Measurements from ENCODE around the gene RASL11A. TPM values are rescaled to one million over a fixed set of nuclear protein-coding genes. Genes with fewer than 3 reads are reported as not detected.

The RASL11A gene
- total and polyA plus RNA-seq, 12 donors, result 1.8 to 68.7 (median 4.9) TPM

DNA sequence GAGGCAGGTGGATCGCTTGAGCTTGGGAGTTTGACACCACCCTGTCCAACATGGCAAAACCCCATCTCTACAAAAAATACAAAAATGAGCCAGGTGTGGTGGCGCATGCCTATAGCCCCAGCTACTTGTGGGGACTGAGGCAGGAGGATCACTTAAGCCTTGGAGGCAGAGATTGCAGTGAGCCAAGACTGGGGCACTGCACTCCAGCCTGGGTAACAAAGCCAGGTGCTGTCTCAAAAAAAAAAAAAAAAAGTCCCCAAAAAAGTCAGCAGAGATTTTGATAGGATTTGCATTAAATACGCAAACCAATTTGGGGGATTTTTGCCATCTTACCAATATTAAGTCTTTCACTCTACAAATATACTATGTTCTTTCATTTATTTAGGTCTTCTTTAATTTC is 41.0 kb upstream of the RASL11A start:
- Histone ChIP-seq H3K4me1 (peaks cover 0 to 5% (median 0%) of the 10 kb centered on the region in 9 donors), H3K9me3 (peaks cover 0 to 26% (median 0%) of the 10 kb centered on the region in 11 donors), H3K4me3 (no peak overlapping the region), H3K36me3 (no peaks in the 10 kb centered on the region), H3K27me3 (no peaks in the 10 kb centered on the region), H3K27ac (no peak overlapping the region)
- no peak for DNase-seq
- TF ChIP-seq, protein P1, sequence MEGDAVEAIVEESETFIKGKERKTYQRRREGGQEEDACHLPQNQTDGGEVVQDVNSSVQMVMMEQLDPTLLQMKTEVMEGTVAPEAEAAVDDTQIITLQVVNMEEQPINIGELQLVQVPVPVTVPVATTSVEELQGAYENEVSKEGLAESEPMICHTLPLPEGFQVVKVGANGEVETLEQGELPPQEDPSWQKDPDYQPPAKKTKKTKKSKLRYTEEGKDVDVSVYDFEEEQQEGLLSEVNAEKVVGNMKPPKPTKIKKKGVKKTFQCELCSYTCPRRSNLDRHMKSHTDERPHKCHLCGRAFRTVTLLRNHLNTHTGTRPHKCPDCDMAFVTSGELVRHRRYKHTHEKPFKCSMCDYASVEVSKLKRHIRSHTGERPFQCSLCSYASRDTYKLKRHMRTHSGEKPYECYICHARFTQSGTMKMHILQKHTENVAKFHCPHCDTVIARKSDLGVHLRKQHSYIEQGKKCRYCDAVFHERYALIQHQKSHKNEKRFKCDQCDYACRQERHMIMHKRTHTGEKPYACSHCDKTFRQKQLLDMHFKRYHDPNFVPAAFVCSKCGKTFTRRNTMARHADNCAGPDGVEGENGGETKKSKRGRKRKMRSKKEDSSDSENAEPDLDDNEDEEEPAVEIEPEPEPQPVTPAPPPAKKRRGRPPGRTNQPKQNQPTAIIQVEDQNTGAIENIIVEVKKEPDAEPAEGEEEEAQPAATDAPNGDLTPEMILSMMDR (IDR thresholded peaks at IDR 0.05), result no peak
- ATAC-seq, result no peak
- WGBS, 2 donors, result 95 to 96% methylated on average over 3 of the region's 3 CpGs
- intact Hi-C loops (cut with DNase I), result no loop called here

DNA sequence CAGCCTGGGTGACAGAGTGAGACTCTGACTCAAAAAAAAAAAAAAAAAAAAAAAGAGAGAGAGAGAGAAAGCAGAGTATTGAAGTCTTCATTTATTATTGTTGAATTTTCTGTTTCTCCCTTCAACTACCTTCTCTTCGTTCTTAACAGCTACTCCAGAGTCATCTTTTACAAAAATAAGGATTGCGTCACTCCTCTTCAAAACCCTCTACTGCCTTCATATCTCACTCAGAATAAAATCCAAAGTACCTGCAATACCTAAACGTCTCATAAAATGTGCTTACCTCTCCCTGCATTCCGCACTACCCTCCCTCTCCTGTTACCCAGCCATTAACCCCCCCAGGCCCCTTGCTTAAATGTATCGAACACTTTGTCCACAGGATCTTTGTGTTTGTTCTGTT is 36.7 kb upstream of the RASL11A start:
- no peaks in the 10 kb centered on the region for H3K36me3 ChIP-seq
- no peak overlapping the region for H3K27ac ChIP-seq
- peaks cover 0 to 15% (median 0%) of the 10 kb centered on the region in 11 donors for H3K9me3 ChIP-seq
- H3K27me3 ChIP-seq, result no peaks in the 10 kb centered on the region
- no peak for ATAC-seq
- no peak for DNase-seq
- H3K4me3 ChIP-seq, result no peak overlapping the region
- intact Hi-C loops (cut with DNase I), result no loop called here
- H3K4me1 ChIP-seq, result no peaks in the 10 kb centered on the region
- WGBS, 2 donors, result 87 to 91% methylated on average over 5 of the region's 5 CpGs
- TF ChIP-seq, protein P1 (IDR thresholded peaks at IDR 0.05), result no peak

GRCh38 chr13:27236478-27236877 is 34.2 kb upstream of the RASL11A start:
- H3K9me3 ChIP-seq, result peaks cover 0 to 12% (median 0%) of the 10 kb centered on the region in 11 donors
- H3K4me1 ChIP-seq, result no peaks in the 10 kb centered on the region
- intact Hi-C loops (cut with DNase I), result no loop called here
- H3K4me3 ChIP-seq, result no peak overlapping the region
- ATAC-seq, result no peak
- TF ChIP-seq, protein P1 (IDR thresholded peaks at IDR 0.05), result no peak
- H3K27me3 ChIP-seq, result no peaks in the 10 kb centered on the region
- H3K27ac ChIP-seq, result no peak overlapping the region
- no peaks in the 10 kb centered on the region for H3K36me3 ChIP-seq
- 53 to 54% methylated on average over 2 of the region's 2 CpGs for WGBS, 2 donors
- no peak for DNase-seq

GRCh38 chr13:27242702-27243101 is 27.9 kb upstream of the RASL11A start:
- TF ChIP-seq, protein P1 (IDR thresholded peaks at IDR 0.05), result no peak
- Histone ChIP-seq H3K27ac (no peak overlapping the region), H3K36me3 (peaks cover 0 to 10% (median 0%) of the 10 kb centered on the region in 9 donors), H3K27me3 (no peaks in the 10 kb centered on the region), H3K4me3 (no peak overlapping the region), H3K9me3 (no peaks in the 10 kb centered on the region), H3K4me1 (no peaks in the 10 kb centered on the region)
- WGBS, 2 donors, result 85 to 87% methylated on average over 5 of the region's 5 CpGs
- DNase-seq (no peak), ATAC-seq (no peak)
- intact Hi-C loops (cut with DNase I), result no loop called here

Data from heart right ventricle (tissue), 16 donors.